AG09309 (cell line): ENCODE data around the gene SLCO2B1.

Experiments
- DNase-seq: peaks from one replicate; pipeline ENCODE4 v3.0.0-alpha.2; 2010; ENCODE audit warnings: low read depth
- H3K4me3 ChIP-seq: 2 replicates; pipeline ENCODE4 v1.5.1; 2011; ENCODE audit warnings: mild to moderate bottlenecking, low read depth, low read length, moderate library complexity; ENCODE audit not compliant: control insufficient read depth
- CTCF ChIP-seq: IDR thresholded peaks from 2 replicates; pipeline ENCODE4 v1.5.1; 2011; ENCODE audit warnings: mild to moderate bottlenecking, low read depth, low read length, inconsistent platforms; ENCODE audit not compliant: insufficient read depth, control insufficient read depth; ENCODE audit errors: missing control alignments

The SLCO2B1 gene

GRCh38 chr11:75237050-75237449, 86.1 kb downstream of the SLCO2B1 start:
- no peak for TF ChIP-seq CTCF
- no peak for DNase-seq
- H3K4me3 ChIP-seq: no peak overlapping the region

- TF ChIP-seq CTCF: no peak
- DNase-seq: no peak
- H3K4me3 ChIP-seq: no peak overlapping the region
Observed at GRCh38 chr11:75238595-75239440, 87.9 kb downstream of the SLCO2B1 start.

GRCh38 chr11:75239531-75240290, 88.8 kb downstream of the SLCO2B1 start:
- TF ChIP-seq CTCF: no peak
- DNase-seq: no peak
- no peak overlapping the region for H3K4me3 ChIP-seq

- H3K4me3 ChIP-seq: no peak within 1 kb of the TSS
- DNase-seq: no peak
- TF ChIP-seq CTCF: no peak
Observed at GRCh38 chr11:75240311-75241035, 89.6 kb downstream of the SLCO2B1 start, which contains the start of gene TPBGL. Gene TPBGL, plus strand, starts transcription at chr11:75240774. Its CDS starts 276 bp downstream, at chr11:75241050.

GRCh38 chr11:75241036-75241905, 90.4 kb downstream of the SLCO2B1 start:
- H3K4me3 ChIP-seq: peak overlapping the region; percentile 49

More at GRCh38 chr11:75241036-75241905, 90.4 kb downstream of the SLCO2B1 start:
- peak; percentile 18 for DNase-seq
- peak; percentile 50 for TF ChIP-seq CTCF
